HEK293T (cell line): Measurements from ENCODE around the gene PI16.

ENCODE experiments used
- CTBP1 ChIP-seq: fragments of 450-650 bp; IDR thresholded peaks from 2 replicates; pipeline ENCODE4 v1.6.1; 2016; ENCODE audit warnings: borderline replicate concordance
- ELF4 ChIP-seq: fragments of 450-650 bp; IDR thresholded peaks from 2 replicates; pipeline ENCODE4 v1.6.1; 2017; ENCODE audit warnings: antibody characterized with exemption
- SP1 ChIP-seq: fragments of 450-650 bp; IDR thresholded peaks from 2 replicates; pipeline ENCODE4 v1.6.1; 2017

- no peak for TF ChIP-seq SP1
- no peak for TF ChIP-seq CTBP1
- no peak for TF ChIP-seq ELF4
Measured at GRCh38 chr6:36978421-36979346, 24.1 kb downstream of the PI16 start.
